ENCODE data around the gene TOMM70.
A peak's percentile ranks its signal among the peaks of the same experiment; 100 is the strongest.
"Not testable (repeated sequence)": the region's sequence is repeated elsewhere in the genome, so short reads cannot be mapped to it uniquely, and the experiment has no call there.

Gene TOMM70

DNA sequence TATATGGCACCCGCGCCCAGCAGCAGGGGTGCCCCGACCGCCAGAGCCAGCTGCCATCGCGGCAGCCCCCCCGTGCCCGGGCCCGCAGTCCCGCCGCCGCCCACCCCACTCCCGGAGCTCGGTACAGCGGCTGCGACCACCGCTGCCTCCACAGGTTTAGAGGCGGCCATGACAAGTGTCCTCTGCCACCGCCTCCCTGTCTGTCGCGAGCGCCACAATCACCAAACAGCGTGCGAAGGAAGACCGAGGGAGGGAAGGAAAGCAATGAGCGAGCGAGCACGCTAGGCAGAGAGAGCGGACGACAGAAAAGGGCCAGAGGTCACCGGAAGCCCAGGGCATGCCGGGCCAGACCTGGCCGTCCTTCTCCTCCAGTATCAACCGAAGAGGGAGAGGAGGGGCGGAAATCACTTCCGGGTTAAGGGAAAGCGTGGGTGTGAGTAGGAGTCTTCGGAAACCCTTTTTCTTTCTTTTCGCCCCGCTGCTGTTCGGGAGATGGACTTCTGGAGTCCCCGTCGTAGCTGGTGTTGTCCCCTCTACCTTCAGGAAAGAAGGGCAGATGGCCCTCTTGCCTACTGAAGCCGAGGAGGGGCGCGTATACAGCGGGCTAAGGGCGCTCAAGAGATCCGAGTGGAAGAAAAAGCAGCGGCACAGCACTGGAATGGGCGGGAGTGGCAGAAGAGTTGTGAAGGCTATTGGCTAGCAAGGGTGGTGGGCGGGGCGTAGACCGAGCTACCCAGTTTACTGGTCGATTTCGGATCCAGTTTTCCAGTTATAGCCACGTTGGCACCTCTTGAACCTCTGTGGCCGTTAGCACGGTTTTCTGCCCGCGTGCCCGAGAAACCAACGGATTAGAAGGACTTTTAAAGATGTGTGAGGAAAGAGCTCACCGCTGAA lies at the start of gene TOMM70, which contains the start of gene LNP1:
TSS of gene TOMM70 (minus strand) at position 310 of the 894 bp plus-strand sequence. CDS start at position 170, 140 bp downstream.
TSS of gene LNP1 (plus strand) at position 760 of the 894 bp plus-strand sequence. CDS start 28,191 bp downstream, outside the sequence.
- peak; percentile 97 for DNase-seq

DNA sequence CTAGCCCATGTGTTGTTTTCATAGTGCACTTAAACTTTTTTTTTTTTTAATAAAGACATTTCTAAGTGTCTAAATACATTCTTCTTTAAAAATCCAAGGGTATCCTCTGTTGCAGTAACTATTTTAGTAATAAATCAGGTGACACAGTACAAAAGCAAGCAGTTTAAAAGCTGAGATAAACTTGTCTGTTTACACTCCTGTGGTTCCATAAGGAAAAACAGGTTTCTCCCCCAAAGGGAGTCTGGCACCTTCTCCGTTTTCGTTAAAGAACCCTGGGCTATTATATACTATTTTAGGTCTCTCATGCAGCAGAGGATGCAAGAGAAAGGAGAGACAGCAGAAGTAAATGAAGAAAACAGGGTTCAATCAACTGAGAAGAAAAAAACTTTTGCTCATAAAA lies 48.3 kb upstream of the TOMM70 start:
- no peak for DNase-seq

DNA sequence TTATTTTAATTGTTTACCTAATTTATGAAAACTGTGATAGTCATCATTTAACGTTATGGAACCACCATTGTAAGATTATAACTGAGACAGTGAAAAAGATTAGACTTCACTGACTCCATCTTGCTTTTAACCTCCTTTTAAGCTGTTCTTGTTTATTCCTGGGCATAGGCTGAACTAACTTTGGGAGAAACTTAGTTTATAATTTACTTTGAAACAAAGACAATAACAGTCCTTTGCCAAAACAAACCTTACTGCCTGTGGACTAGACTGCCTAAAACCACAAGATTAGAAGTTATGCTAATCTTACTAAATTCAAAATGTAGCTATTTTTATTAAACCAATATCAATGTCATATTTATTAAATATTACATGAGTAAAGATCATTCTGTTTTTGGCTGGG lies 47.2 kb upstream of the TOMM70 start:
- DNase-seq: no peak

DNA sequence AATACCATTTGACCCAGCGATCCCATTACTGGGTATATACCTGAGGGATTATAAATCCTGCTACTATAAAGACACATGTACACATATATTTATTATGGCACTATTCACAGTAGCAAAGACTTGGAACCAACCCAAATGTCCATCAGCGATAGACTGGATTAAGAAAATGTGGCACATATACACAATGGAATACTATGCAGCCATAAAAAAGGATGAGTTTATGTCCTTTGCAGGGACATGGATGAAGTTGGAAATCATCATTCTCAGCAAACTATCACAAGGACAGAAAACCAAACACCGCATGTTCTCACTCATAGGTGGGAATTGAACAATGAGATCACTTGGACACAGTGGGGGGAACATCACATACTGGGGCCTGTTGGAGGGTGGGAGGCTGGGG lies 46.2 kb upstream of the TOMM70 start:
- DNase-seq: not testable (repeated sequence)

DNA sequence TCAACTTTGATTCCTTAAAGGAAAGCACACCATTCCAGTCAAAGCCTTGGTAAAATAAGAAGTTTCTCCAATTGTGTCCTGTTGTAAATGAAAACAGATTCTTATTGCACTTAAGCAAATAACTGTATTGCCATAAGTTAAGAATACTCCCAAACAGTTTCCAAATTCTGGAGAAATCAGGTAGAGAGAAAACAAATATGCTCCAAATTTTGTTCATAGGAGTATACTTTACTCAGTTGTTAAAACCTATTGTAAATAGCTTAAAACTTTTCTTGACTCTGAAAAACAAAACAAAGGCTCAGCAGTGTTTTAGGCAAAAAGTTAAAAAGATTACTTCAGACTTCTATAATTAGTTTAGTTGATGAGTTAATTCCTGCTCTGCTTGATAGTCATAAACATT lies 42.8 kb upstream of the TOMM70 start:
- DNase-seq: no peak

DNA sequence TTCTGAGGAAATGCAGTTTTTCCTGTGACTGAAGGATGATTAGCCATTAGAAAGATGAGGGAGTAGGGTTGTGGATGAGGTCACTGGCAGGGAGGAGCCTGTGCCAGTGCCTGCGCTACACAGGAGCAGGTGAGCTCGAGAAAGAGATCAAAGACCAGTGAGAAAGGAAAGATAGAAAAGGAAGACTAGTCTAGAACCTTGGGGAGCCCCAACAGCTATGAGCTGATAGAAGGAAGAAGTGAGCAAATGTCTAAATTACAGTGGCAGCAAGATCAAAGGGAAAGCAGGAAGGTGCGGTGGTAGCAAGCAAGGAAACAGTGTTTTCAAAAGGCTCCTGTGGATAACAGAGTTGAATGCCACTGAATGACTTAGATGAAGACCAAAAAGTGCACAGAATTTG lies 40.0 kb upstream of the TOMM70 start:
- DNase-seq: no peak

DNA sequence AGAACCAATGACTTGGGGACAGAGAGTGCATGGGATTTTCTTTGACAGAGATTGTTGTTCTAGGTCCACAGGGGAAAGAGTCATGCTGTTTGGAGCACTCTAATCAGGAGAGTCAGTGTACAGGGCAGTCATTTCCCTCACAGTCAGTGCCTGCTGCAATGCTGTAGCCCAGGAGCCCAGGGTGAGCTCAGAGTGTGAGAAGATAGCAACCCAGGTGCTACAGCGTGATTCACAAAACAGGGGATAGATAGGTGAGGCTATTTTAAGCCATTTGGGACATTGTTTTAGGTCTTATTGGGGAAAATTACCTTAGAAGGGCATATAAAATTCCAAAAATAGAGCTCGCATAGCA lies 37.7 kb upstream of the TOMM70 start:
- no peak for DNase-seq

DNA sequence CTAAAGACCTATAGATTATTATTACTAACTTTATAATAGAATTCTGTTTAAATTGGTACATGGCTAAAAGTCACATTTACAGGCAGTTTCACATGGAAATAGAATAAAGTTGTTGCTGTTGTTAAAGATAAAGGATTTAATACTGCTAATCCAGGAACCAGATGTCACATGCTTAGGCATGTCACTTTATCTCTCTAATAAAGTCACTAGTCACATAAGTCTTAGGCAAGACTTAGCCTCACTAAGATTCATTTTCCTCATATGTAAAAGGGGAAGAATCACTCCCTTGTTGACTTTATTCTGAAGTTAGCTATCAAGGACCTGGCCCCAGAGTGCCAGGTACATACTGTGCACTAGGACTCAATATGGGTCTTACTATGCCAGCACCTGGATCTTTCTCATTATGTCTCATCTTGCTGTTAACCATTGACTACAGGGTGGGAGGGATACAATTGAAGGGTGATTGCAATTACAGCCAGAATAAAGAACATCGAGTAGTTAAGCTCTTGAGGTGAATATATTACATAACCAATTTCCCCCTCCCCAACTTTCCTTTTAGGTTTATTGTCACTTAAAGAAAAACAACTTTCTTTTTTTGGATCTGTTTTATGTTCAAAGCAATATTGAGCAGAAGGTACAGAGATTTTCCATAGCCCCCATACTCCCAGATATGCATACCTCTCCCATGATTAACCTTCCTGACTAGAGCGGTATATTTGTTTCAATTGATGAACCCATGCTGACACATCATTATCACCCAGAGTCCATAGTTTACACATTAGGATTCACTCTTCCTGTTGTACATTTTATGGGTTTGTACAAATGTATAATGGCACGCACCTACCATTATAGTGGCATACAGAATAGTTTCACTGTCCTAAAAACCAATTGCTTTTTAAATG lies 37.1 kb upstream of the TOMM70 start:
- DNase-seq: no peak

DNA sequence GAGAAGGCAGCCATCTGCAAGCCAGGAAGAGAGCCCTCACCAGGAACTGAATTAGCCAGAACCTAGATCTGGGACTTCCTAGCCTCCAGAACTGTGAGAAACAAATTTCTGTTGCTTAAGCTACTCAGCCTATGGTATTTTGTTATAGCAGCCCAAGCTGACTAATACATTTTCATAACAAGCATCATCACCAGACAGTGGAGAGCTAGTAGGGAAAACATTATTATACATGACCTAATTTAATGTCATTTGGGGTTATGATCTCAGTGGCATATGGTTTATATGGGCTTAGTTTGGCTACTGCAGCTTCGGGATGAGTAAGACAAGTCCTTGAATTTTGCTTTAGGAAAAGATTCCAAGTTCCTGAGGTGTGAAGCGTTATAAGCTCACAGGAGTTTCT lies 36.1 kb upstream of the TOMM70 start:
- DNase-seq: no peak

DNA sequence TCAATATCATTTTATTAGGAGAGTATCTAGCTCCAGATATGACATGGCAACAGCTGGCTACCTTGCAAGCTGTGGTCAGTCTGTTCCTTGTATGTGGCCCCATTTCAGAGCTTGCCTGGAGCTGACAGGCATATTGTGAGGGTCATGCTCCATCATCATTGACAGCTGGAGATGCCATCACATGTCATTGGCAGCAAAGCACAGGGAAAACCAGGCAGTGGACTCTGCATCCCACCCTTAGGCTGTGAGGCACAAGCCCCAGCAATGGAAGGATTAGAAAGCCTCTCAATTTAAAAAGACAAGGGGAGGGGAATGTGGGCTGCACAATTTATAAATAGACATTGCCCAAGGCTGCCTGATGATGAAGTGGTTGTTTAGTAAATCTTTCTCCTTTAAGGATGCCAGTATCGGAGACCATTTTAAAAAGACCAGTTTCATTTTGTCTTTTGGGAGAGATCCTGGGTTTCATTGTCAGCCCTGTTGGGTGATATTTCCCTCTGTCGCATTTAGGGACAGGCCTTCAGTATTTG lies 28.4 kb upstream of the TOMM70 start:
- DNase-seq: no peak

DNA sequence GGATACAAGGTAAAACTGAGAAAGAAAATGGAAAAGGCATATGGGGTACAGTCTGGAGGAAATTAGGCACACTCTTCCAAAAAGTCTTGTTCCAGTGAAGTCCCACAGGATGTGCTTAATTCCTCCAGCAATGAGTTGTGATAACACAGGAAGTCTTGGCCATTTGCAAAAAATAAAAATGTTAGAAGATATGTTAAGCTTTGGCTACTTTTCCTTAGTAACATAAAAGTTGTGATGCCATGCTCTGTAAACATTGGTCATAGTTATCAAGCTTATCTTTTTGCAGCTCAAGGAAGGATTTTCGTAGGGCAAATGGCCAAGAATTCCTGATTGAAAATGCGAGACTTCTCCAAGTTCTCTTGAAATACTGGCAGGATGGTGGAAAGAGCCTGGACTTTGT lies 26.8 kb upstream of the TOMM70 start:
- DNase-seq: no peak

DNA sequence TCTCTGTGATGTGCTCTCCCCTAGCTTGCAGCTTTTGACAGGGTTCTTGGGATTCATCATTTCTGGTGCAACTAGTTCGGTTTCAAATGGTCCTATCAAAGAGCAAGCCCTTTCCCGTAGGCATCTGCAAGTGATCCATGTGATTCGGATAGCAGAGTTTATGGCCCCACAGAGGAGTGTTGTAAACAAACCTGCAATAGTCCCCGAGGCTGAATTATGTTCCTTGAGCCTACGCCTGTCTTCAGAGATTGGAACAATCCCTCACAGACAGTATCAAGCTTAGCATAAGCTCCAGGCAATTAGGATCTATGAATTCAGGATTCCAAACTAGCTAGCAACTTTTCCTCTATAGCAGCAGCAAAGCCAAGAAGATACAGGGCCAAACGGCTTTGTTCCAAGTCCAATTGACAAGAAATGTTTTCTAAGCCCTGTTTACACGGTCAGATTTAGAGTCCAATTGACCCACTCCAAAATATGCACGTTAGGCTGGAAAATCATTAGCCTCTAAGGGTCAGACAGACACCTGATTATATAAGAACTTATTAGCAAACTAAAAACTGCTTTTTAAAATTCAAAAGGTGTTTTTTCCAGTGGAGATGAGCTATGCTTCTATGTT lies 25.3 kb upstream of the TOMM70 start:
- DNase-seq: no peak

DNA sequence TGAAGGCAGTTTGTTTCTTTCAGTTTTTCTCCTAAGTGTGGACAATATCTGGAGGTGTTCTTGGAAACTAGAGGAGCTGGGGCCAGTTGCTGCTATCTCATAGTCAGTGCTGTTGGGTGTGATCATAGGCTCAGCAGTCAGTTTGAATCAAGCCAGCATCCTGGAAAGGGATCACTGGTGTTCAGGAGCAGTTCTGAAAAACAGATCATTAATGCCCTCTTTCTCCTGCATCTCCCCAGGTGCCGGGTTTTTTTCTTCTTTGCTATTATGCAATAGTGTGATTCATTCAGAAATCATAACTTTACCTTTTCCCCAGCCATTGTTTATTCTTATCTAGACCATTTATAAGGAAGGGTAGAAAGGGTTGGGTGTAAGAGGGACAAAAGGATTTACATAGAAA lies 24.4 kb upstream of the TOMM70 start:
- DNase-seq: no peak

DNA sequence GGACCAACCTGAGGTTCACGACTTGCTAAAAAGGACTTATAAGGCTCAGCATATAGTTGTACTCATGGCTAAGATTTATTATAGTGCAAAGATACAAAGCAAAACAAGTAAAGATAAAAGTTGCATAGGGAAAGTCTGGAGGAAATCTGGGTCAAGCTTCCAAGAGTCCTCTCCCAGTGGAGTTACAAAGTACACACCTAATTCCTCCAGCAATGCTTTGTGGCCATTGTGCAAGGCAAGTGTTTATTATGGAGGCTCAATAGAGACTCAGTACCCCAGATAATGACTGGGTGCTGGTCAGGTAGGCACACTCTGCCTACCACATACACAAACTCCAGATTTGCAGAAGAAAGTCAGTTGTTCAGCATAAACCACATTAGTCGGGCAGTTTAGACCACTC lies 23.4 kb upstream of the TOMM70 start:
- no peak for DNase-seq

DNA sequence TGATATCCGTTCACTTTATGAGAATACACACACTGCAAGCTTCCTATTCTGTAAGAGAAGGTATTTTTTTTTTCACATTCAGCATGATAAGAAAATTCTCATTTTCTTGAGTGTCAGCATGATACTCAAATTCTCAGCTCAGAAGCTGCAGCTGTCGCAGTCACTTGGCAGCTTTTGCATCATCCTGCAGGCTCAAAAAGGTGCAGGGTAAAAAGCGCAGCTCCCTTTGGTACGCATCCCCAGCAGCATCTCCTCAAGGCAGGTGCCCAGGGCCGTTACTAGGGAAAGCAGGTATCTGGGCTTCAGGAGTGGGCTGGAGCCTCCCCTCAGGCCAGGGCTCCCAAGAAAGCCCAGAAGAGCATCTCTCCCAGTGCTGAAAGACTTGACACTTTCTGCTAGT lies 22.7 kb upstream of the TOMM70 start:
- DNase-seq: no peak

DNA sequence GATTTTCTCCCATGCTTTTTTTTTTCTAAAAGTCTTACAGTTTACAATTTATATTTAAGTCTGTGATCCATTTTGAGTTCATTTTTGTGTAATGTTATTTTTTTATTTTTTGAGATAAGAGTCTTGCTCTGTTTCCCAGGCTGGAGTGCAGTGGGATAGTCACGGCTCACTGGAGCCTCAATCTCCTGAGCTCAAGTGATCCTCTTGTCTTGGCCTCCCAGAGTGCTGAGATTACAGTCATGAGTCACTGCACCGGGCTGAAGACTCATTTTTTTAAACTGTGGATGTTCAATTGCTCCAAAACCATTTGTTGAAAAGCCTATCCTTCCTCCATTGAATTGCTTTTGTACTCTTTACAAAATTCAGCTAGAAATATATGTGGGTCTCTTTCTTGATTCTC lies 20.0 kb upstream of the TOMM70 start:
- DNase-seq: no peak

DNA sequence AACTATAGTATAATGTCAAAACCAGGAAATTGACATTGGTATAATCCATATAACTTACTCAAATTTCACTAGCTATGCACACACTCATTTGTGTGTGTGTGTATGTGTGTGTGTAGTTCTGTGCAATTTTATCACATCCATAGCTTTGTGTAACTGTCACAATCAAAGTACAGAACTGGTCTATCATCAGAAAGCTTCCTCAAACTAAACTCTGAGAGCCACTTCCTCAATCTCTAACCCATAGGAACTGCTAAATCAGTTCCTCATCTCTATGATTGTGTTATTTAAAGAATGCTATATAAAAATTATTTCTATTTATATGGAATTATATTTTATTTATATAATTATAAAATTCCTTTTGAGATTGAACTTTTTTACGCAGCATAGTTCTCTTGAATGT lies 18.5 kb upstream of the TOMM70 start:
- no peak for DNase-seq

DNA sequence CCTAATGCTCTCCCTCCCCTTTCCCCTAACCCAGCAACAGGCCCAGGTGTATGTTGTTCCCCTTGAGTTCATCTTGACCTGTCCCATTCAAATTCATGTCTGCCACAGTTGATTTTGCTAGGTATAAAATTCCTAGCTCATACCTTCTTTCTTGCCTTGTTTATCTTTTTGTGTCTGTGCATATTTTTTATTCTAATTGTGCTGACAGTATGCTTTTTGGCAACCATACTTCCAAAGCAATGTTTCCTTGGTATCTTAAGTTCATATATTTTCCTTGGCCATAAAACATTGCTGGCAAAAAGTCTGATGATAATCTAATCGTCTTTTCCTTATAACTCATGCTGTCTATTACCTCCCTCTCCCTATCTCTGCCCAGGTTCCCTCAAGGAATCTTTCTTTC lies 16.0 kb upstream of the TOMM70 start:
- no peak for DNase-seq

DNA sequence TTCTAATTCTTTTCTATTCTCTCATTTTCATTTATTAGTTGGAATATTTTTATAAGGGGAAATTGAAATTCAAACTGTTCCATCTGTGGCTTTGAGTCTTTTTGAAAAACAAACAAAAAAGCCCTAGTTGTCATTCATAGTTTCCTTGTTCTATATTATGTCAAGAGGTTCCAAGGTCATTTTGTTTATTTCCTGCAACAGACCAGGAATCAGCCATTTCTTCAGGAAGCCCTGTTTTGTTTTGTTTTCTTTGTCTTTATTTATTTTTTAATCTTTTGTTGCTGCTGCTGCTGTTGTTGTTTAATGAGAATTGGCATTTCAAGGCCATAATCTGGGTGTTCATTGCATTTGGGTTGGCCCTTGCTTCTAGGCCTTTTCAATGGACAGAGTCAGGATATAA lies 15.3 kb upstream of the TOMM70 start:
- DNase-seq: no peak

DNA sequence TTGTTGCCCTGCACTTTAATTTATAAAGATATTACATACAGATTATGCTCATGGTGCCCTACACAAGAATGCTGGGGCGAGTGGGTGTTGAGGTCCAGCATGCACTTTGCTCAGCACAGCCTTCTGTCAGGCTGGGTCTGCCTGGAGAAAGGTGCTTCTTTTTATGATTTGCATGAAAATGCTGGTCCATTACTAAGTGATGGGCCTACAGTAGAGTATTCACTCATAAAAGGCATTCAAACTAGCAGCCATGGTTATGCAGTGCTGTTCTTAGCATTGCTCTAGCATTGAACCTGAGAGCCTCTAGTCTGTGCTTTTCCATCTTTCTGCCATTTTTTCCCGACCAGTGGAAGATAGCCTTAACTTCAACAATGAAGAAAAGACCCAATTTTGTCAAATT lies 12.7 kb upstream of the TOMM70 start:
- DNase-seq: no peak

DNA sequence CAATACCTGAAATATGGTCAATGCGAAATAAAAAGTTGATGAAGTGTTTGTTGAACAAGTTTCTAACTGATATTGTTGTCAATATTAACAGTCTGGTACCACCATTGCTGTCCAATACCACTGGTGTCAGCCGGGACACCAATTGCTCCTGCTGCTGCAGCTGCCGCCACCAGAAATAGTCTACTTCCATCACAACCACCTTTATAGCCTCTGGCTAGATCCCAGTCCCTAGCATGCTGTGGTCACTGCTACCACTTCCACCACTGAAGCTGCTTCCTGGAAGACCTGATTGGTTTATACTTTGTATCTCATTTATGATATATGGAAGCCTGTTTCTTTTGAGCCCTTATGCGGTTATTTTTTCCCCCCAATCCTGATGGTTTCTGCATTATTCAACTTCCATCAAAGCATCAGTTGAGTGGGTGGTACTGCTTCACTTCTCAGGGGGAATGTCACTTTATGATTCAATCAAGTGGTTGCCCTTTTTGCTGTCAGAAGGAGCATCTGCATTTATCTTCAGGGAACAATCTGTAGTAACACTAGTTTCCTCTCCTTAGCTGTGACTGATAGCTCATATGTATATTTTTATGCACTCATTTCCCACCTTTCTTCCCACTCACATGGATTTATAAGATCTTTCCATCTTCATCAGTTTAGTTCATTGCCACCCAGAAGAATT lies 12.2 kb upstream of the TOMM70 start:
- DNase-seq: no peak

Data from activated naive CD4-positive, alpha-beta T cell treated with anti-CD3 and anti-CD28 coated beads, Interleukin-2, amount 50 U/mL, for 16 hours (primary cell).